SU-DHL-6 (cell line): Measurements from ENCODE around the gene C11orf54.

Experiments
- H2AFZ ChIP-seq: fragments of 200-600 bp; sonication (generic); 2 replicates; pipeline ENCODE4 v1.6.1; 2014; ENCODE audit warnings: low read depth, mild to moderate bottlenecking, moderate library complexity, mixed read lengths, antibody characterized with exemption, low read length; ENCODE audit not compliant: severe bottlenecking
- H3F3A ChIP-seq: fragments of 200-600 bp; shearing (Covaris generic); 2 replicates; pipeline ENCODE4 v1.6.0; 2016; ENCODE audit warnings: antibody characterized with exemption, mild to moderate bottlenecking; ENCODE audit not compliant: insufficient read depth
- H3K27ac ChIP-seq: fragments of 200-600 bp; sonication (generic); 2 replicates; pipeline ENCODE4 v1.5.1; 2016; ENCODE audit warnings: low read depth, mild to moderate bottlenecking, low read length, moderate library complexity, mixed read lengths
- H3K27me3 ChIP-seq: fragments of 200-600 bp; sonication (generic), shearing (Covaris generic); 2 replicates; pipeline ENCODE4 v1.6.0; 2014; ENCODE audit warnings: mild to moderate bottlenecking, low read length
- H3K36me3 ChIP-seq: fragments of 200-600 bp; sonication (generic); 2 replicates; pipeline ENCODE4 v1.6.1; 2014; ENCODE audit warnings: mild to moderate bottlenecking, low read length, mixed read lengths
- H3K4me2 ChIP-seq: fragments of 300-600, 200-600 bp; shearing (Covaris generic), sonication (generic); 2 replicates; pipeline ENCODE4 v1.6.0; 2014; ENCODE audit warnings: low read length, low read depth, mild to moderate bottlenecking; ENCODE audit not compliant: poor library complexity, severe bottlenecking
- H3K4me3 ChIP-seq: fragments of 200-600 bp; sonication (generic); 2 replicates; pipeline ENCODE4 v1.5.1; 2014; ENCODE audit warnings: antibody characterized with exemption, low read length, mild to moderate bottlenecking, mixed read lengths; ENCODE audit not compliant: insufficient read depth, poor library complexity, severe bottlenecking
- H3K79me2 ChIP-seq: fragments of 200-600 bp; sonication (generic); 2 replicates; pipeline ENCODE4 v1.6.1; 2014; ENCODE audit warnings: mild to moderate bottlenecking, low read length, moderate library complexity; ENCODE audit not compliant: insufficient read depth
- H3K9ac ChIP-seq: fragments of 200-600 bp; sonication (generic); 2 replicates; pipeline ENCODE4 v1.7.0; 2014; ENCODE audit warnings: mild to moderate bottlenecking, low read length
- H3K9me2 ChIP-seq: fragments of 200-600 bp; sonication (generic); replicated peaks from 2 replicates; pipeline ENCODE4 v1.6.1; 2014; ENCODE audit warnings: low read length; ENCODE audit not compliant: insufficient read depth
- H3K9me3 ChIP-seq: fragments of 200-600 bp; sonication (generic); 2 replicates; pipeline ENCODE4 v1.6.1; 2014; ENCODE audit warnings: low read length, mixed read lengths; ENCODE audit not compliant: insufficient read depth
- H4K20me1 ChIP-seq: fragments of 200-600 bp; sonication (generic); 2 replicates; pipeline ENCODE4 v1.6.1; 2014; ENCODE audit warnings: low read depth, mild to moderate bottlenecking, antibody characterized with exemption, low read length, moderate library complexity, mixed read lengths
- CTCF ChIP-seq: fragments of 200-600 bp; sonication (generic); IDR thresholded peaks from one replicate; pipeline ENCODE4 v1.5.1; 2017; ENCODE audit warnings: antibody characterized with exemption, mild to moderate bottlenecking, low read length, moderate library complexity; ENCODE audit not compliant: insufficient read depth, poor library complexity, severe bottlenecking
- EZH2phosphoT487 ChIP-seq: fragments of 200-600 bp; sonication (generic), shearing (Covaris generic); conservative IDR thresholded peaks from 2 replicates; pipeline ENCODE4 v1.6.1; 2018; ENCODE audit warnings: mild to moderate bottlenecking, antibody characterized with exemption, low read length, moderate library complexity, mixed read lengths

The C11orf54 gene

GRCh38 chr11:93736129-93736528 lies 5.3 kb upstream of the C11orf54 start:
- peaks cover 96% of the 10 kb centered on the region for H3K36me3 ChIP-seq
- peaks cover 86% of the 10 kb centered on the region for H4K20me1 ChIP-seq
- no peaks in the 10 kb centered on the region for H3K9me2 ChIP-seq
- TF ChIP-seq CTCF (no peak), EZH2phosphoT487 (no peak)
- no peak overlapping the region for H3K4me3 ChIP-seq
- no peaks in the 10 kb centered on the region for H3K27me3 ChIP-seq
- no peaks in the 10 kb centered on the region for H3K9me3 ChIP-seq
- H3K79me2 ChIP-seq: peaks cover 61% of the 10 kb centered on the region
- peaks cover 96% of the 10 kb centered on the region for H3F3A ChIP-seq
- no peak overlapping the region for H2AFZ ChIP-seq
- no peak overlapping the region for H3K9ac ChIP-seq
- H3K4me2 ChIP-seq: peak overlapping the region; percentile 17
- peak overlapping the region; percentile 14; the same call in 1 of the 2 replicates for H3K27ac ChIP-seq

GRCh38 chr11:93737904-93738612 lies 3.4 kb upstream of the C11orf54 start:
- Histone ChIP-seq H3K79me2 (peaks cover 77% of the 10 kb centered on the region), H2AFZ (no peak overlapping the region), H3K4me3 (peak overlapping the region; percentile 98), H4K20me1 (peaks cover 67% of the 10 kb centered on the region), H3K27ac (peak overlapping the region; percentile 88), H3F3A (peaks cover 77% of the 10 kb centered on the region), H3K9me2 (no peaks in the 10 kb centered on the region), H3K27me3 (no peaks in the 10 kb centered on the region), H3K9me3 (no peaks in the 10 kb centered on the region), H3K36me3 (peaks cover 76% of the 10 kb centered on the region), H3K9ac (peak overlapping the region; percentile 100), H3K4me2 (peak overlapping the region; percentile 97)
- TF ChIP-seq EZH2phosphoT487: no peak
- no peak for TF ChIP-seq CTCF

- Histone ChIP-seq H3K9me2 (no peaks in the 10 kb centered on the region), H3K27me3 (no peaks in the 10 kb centered on the region), H4K20me1 (peaks cover 61% of the 10 kb centered on the region), H3K9me3 (no peaks in the 10 kb centered on the region), H3K79me2 (peaks cover 83% of the 10 kb centered on the region), H3K27ac (peak overlapping the region; percentile 88), H2AFZ (no peak overlapping the region), H3K9ac (peak overlapping the region; percentile 100), H3K36me3 (peaks cover 70% of the 10 kb centered on the region), H3K4me3 (peak overlapping the region; percentile 98), H3F3A (peaks cover 71% of the 10 kb centered on the region), H3K4me2 (peak overlapping the region; percentile 97)
- no peak for TF ChIP-seq EZH2phosphoT487
- no peak for TF ChIP-seq CTCF
Measured at GRCh38 chr11:93738647-93739081, 2.8 kb upstream of the C11orf54 start.
